ENCODE measurements around the gene HPD.

- TF ChIP-seq POLR2A (IDR thresholded peaks at IDR 0.05) (no peak), CTCF (IDR thresholded peaks at IDR 0.05) (peak in 2 of 3 donors; percentile 21 to 32)
Measured at GRCh38 chr12:121796855-121797751, 61.6 kb downstream of the HPD start.
